GM12891 (cell line): ENCODE results near the gene OVOL1.

Source experiments
- PAX5 ChIP-seq: IDR thresholded peaks from 2 replicates; pipeline ENCODE4 v1.6.1; 2011; ENCODE audit warnings: low read length, moderate library complexity, mild to moderate bottlenecking; ENCODE audit not compliant: insufficient read depth, severe bottlenecking
- POLR2A ChIP-seq: IDR thresholded peaks from 2 replicates; pipeline ENCODE4 v1.6.1; 2011; ENCODE audit warnings: low read depth, low read length, control low read depth
- POLR2AphosphoS5 ChIP-seq: IDR thresholded peaks from 2 replicates; pipeline ENCODE4 v1.6.1; 2011; ENCODE audit warnings: low read depth, low read length, control low read depth
- POU2F2 ChIP-seq: IDR thresholded peaks from 2 replicates; pipeline ENCODE4 v1.6.1; 2011; ENCODE audit warnings: low read depth, mild to moderate bottlenecking, control low read depth, low read length, moderate library complexity
- SPI1 ChIP-seq: IDR thresholded peaks from 2 replicates; pipeline ENCODE4 v1.6.1; 2011; ENCODE audit warnings: low read depth, low read length, control low read depth
- TAF1 ChIP-seq: IDR thresholded peaks from 2 replicates; pipeline ENCODE4 v1.6.1; 2011; ENCODE audit warnings: low read depth, low read length, control low read depth

GRCh38 chr11:65785319-65786007 is 1.4 kb upstream of the OVOL1 start:
- TF ChIP-seq POLR2A: no peak
- no peak for TF ChIP-seq TAF1
- TF ChIP-seq POLR2AphosphoS5: no peak
- TF ChIP-seq SPI1: no peak
- no peak for TF ChIP-seq POU2F2
- no peak for TF ChIP-seq PAX5
